GM12892 (cell line): ENCODE measurements around the gene SPEM2.

ENCODE experiments used
- POLR2A ChIP-seq: IDR thresholded peaks from 2 replicates; pipeline ENCODE4 v1.6.1; 2011; ENCODE audit warnings: low read depth, low read length, control low read depth
- POLR2AphosphoS5 ChIP-seq: IDR thresholded peaks from 2 replicates; pipeline ENCODE4 v1.6.1; 2011; ENCODE audit warnings: low read depth, low read length, control low read depth

DNA sequence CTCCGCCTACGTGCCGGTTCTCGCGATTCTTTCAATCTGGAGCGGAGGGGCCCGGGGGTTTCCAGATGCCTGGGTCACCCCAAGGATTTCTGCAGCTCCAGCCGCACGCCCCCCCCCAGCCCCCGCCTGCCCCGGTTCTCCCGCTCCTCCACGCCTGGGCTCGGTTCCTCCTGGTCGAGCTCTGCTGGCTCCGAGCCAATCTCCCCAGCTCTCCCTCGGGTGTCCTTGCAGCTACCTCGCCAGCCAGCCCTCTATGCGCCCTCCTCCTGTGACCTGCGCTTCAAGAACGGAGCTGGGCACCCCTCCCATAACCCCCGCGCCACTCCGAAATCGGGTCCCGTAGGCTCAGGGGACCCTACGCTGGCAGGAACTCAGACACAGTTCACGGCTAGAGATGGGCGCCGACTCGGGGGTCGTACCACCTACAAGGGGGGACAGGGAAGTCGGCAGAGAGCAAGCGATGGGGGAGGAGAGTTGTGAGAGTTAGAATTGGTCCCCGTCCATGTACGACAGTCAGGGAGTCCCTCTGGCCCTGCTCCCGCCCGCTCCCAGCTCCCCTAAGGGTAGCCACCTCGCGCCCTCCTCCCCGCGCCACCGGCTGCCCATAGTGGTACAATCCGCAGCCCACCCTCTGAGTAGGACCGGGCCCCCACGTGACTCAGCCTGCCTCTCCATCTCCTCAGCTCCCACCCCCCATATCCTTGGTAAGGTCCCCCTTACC, 14.9 kb downstream of the SPEM2 start:
- TF ChIP-seq POLR2A (no peak), POLR2AphosphoS5 (no peak)
